SJCRH30 (cell line): Measurements from ENCODE around the gene ANKRD34C. TPM values are rescaled to one million over a fixed set of nuclear protein-coding genes. Genes with fewer than 3 reads are reported as not detected.

Experiments
- DNase-seq, 2 experiments: peaks; one replicate each; pipeline ENCODE4 v3.0.0-alpha.2; 2015 to 2020
- H3K27ac ChIP-seq: fragments of 250-450 bp; sonication (Bioruptor Pico); 2 replicates; pipeline ENCODE4 v1.5.1; 2020; ENCODE audit warnings: mild to moderate bottlenecking, moderate library complexity
- H3K27me3 ChIP-seq: fragments of 250-450 bp; sonication (Bioruptor Pico); 2 replicates; pipeline ENCODE4 v1.5.1; 2020; ENCODE audit warnings: mild to moderate bottlenecking, moderate library complexity
- H3K36me3 ChIP-seq: fragments of 250-450 bp; sonication (Bioruptor Pico); 2 replicates; pipeline ENCODE4 v1.5.1; 2020; ENCODE audit warnings: mild to moderate bottlenecking, moderate library complexity
- H3K4me1 ChIP-seq: fragments of 250-450 bp; sonication (Bioruptor Pico); 2 replicates; pipeline ENCODE4 v1.5.1; 2020; ENCODE audit warnings: mild to moderate bottlenecking, moderate library complexity
- H3K4me3 ChIP-seq: fragments of 250-450 bp; sonication (Bioruptor Pico); 2 replicates; pipeline ENCODE4 v1.5.1; 2020; ENCODE audit warnings: mild to moderate bottlenecking, moderate library complexity
- H3K9me3 ChIP-seq: fragments of 250-450 bp; sonication (Bioruptor Pico); replicated peaks from 2 replicates; pipeline ENCODE4 v1.5.1; 2020; ENCODE audit warnings: mild to moderate bottlenecking, moderate library complexity
- total RNA-seq: library from RNA; depleted of rRNA; stranded (reverse); fragments of >200 nt; shearing (Covaris generic); gene quantifications from 2 replicates; pipeline ENCODE4 v1.2.3, GENCODE V29; 2014; rRNA removed

Gene ANKRD34C
- not detected in 2 replicates for total RNA-seq

DNA sequence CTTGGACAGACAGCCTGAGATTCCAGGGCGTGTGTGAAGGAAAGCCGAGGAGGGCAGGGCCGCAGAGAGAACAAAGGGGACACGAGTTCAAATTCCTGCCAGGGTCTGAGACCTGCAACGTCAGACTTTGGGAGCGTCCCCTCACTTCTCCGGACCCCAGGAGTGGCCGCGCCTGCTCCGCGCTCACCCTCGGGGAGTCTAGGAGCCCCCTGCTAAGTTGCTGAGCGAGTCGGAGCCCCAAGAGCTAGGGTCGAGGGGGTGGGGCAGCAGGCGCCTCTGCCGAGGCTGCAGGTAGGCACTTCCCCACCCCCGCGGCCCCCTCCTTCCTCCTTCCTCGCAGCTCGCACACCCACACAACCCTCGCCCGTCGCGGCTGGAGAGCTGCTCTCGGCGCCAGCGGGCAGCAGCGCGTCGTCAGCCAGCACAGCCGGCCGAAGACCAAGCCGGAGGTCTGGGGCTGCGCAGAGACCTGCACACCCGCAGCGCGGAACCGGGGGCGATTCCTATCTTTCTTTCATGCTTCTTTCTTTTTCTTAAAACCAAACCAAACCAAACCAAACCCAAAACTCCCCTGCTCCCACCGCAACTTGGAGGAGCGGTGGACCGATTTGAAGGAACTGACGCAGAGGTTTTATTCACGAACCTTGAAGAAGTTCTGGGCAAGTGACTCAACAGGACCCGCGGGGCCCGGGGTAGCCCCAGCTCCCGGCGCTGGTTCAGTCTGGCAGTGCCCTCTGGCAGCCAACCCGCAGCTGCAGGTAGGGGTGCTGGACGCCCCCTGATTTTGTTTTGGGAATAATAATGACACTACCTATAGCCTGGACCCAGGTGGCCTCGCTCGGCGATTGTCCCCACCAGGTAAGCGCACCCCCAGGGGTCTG lies at the start of gene ANKRD34C:
ANKRD34C (plus strand) TSS at position 352 of the 881 bp plus-strand sequence. CDS start 10,563 bp downstream, outside the sequence.
- Histone ChIP-seq H3K36me3 (no peaks in the 10 kb centered on the region), H3K4me1 (no peaks in the 10 kb centered on the region), H3K4me3 (no peak within 1 kb of the TSS), H3K27ac (no peak within 1 kb of the TSS), H3K9me3 (no peaks in the 10 kb centered on the region), H3K27me3 (no peaks in the 10 kb centered on the region)
- DNase-seq = no peak

GRCh38 chr15:79233236-79233635 lies 49.3 kb upstream of the ANKRD34C start:
- Histone ChIP-seq H3K27me3 (no peaks in the 10 kb centered on the region), H3K27ac (no peak overlapping the region), H3K36me3 (no peaks in the 10 kb centered on the region), H3K9me3 (0 out of 2 replicates have a peak, but pooled peaks cover 2% of the 10 kb centered on the region), H3K4me1 (no peaks in the 10 kb centered on the region), H3K4me3 (no peak overlapping the region)
- no peak for DNase-seq

DNA sequence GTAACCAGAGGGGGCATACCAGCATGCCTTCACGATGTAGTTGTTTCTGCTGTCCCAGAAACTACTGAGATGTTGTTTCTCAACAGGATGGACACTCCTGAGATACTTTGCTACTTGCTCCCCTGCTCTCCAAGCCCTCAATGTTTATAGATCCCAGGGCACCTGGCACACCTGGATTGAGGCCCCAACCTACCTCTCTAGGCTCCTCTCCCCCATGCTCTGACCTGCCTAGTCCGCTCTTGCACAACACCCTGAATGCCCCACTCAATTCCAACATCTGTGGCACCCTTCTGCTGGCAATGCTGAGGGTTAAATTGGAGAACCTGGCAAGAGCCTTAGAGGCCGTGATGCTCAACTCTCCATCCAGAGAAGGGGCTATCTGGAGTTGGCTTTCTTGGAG lies 42.5 kb upstream of the ANKRD34C start:
- Histone ChIP-seq H3K9me3 (no peaks in the 10 kb centered on the region), H3K27ac (no peak overlapping the region), H3K4me3 (no peak overlapping the region), H3K36me3 (no peaks in the 10 kb centered on the region), H3K27me3 (no peaks in the 10 kb centered on the region), H3K4me1 (no peaks in the 10 kb centered on the region)
- DNase-seq = no peak

DNA sequence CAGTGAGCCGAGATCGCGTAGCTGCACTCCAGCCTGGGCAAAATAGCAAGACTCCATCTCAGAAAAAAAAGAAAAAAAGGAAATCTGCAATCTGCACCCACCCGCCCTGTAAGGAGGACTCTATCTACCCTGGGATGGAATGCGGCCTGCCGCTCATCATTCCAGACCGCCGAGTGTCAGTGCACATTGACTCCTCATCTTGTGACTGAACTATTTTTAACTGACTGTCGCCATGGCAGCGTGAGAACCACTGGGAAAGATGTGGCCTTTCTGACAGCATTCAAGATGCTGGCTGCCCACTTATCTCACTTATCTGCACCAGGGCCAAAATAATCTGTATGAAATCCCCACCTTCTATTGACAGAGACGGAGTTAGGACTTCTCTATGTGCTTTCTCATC lies 38.8 kb upstream of the ANKRD34C start:
- no peaks in the 10 kb centered on the region for H3K4me1 ChIP-seq
- no peak overlapping the region for H3K4me3 ChIP-seq
- no peaks in the 10 kb centered on the region for H3K36me3 ChIP-seq
- DNase-seq = no peak
- no peaks in the 10 kb centered on the region for H3K9me3 ChIP-seq
- H3K27ac ChIP-seq = no peak overlapping the region
- no peaks in the 10 kb centered on the region; the same call in 1 of the 2 replicates for H3K27me3 ChIP-seq

DNA sequence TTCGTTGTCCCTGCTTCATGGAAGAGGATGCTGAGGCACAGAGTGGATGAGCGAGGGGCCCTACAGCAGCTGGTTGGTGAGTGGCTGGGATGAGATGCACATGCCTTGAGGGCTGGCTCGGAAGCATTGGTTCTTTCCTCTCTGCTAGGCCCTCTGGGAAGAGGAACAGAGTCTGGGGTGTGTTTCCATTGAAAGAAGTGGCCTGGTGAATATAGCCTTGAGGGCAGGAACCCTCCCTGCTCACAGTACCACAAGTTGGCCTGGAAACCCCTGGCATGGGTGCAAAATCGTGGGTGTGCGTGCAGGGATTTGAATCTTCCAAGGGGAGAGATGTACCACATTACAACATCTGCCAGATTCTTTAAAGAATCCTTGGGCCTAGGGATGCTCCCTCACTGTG lies 37.6 kb upstream of the ANKRD34C start:
- no peaks in the 10 kb centered on the region for H3K36me3 ChIP-seq
- no peak overlapping the region for H3K27ac ChIP-seq
- no peaks in the 10 kb centered on the region for H3K4me1 ChIP-seq
- no peaks in the 10 kb centered on the region; the same call in 1 of the 2 replicates for H3K27me3 ChIP-seq
- DNase-seq = no peak
- no peak overlapping the region for H3K4me3 ChIP-seq
- no peaks in the 10 kb centered on the region for H3K9me3 ChIP-seq

GRCh38 chr15:79248183-79248582 lies 34.3 kb upstream of the ANKRD34C start:
- Histone ChIP-seq H3K27ac (no peak overlapping the region), H3K4me3 (no peak overlapping the region), H3K27me3 (no peaks in the 10 kb centered on the region; the same call in 1 of the 2 replicates), H3K9me3 (no peaks in the 10 kb centered on the region), H3K4me1 (no peaks in the 10 kb centered on the region), H3K36me3 (no peaks in the 10 kb centered on the region)
- no peak for DNase-seq

GRCh38 chr15:79257454-79257853 lies 25.1 kb upstream of the ANKRD34C start:
- H3K9me3 ChIP-seq = no peaks in the 10 kb centered on the region
- no peak overlapping the region for H3K4me3 ChIP-seq
- no peaks in the 10 kb centered on the region for H3K4me1 ChIP-seq
- H3K36me3 ChIP-seq = no peaks in the 10 kb centered on the region
- no peak overlapping the region for H3K27ac ChIP-seq
- DNase-seq = peak; percentile 10 to 21
- H3K27me3 ChIP-seq = no peaks in the 10 kb centered on the region

DNA sequence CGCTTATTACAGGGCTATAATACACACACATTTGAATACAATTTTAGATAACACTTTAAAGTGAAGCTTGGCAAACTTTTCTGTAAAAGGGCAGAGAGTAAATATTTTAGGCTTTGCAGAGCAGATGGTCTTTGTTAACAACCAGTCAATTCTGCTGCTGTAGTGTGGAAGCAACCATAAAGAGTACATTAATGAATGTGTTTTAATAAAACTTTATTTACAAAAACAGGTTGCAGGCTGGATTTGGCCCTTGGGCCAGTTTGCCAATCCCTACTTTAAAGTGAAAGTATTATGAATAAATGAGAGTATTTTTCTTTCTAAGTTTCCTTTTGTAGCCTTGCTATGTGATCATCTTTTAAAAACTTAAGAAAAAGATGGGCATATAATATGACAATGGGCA lies 20.7 kb upstream of the ANKRD34C start:
- no peak for DNase-seq
- Histone ChIP-seq H3K4me1 (no peaks in the 10 kb centered on the region), H3K4me3 (no peak overlapping the region), H3K36me3 (no peaks in the 10 kb centered on the region), H3K9me3 (no peaks in the 10 kb centered on the region), H3K27me3 (no peaks in the 10 kb centered on the region; the same call in 1 of the 2 replicates), H3K27ac (no peak overlapping the region)

DNA sequence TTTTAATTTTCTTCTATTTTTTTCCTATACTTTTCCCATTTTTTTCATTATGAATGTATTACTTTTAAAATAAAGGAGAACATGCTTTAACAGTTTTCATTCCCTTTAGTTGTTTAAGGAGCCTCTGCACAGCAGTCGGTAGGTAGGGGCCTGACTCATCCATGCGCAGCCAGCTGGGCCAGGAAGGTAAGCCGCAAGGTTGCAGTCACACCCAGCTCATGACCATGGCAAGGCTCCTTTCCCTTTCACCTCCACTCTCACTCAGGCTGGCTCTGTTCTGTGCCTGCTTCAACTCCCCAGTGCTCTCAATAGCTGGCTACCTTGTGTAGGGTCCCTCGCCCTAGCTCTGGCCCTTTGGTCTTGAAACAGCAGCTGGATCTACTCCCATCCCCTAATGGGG lies 17.4 kb upstream of the ANKRD34C start:
- H3K36me3 ChIP-seq = no peaks in the 10 kb centered on the region

GRCh38 chr15:79265987-79266579 lies 16.4 kb upstream of the ANKRD34C start:
- Histone ChIP-seq H3K36me3 (no peaks in the 10 kb centered on the region), H3K27me3 (no peaks in the 10 kb centered on the region; the same call in 1 of the 2 replicates), H3K4me3 (no peak overlapping the region), H3K27ac (no peak overlapping the region), H3K4me1 (no peaks in the 10 kb centered on the region), H3K9me3 (no peaks in the 10 kb centered on the region)
- DNase-seq = no peak

More for the DNA sequence above, 17.4 kb upstream of the ANKRD34C start:
- Histone ChIP-seq H3K9me3 (no peaks in the 10 kb centered on the region), H3K27ac (no peak overlapping the region), H3K4me3 (no peak overlapping the region), H3K27me3 (no peaks in the 10 kb centered on the region; the same call in 1 of the 2 replicates), H3K4me1 (no peaks in the 10 kb centered on the region)
- no peak for DNase-seq

- H3K4me1 ChIP-seq = no peaks in the 10 kb centered on the region
- H3K27ac ChIP-seq = no peak overlapping the region
- no peaks in the 10 kb centered on the region for H3K9me3 ChIP-seq
- no peaks in the 10 kb centered on the region for H3K36me3 ChIP-seq
- no peak overlapping the region for H3K4me3 ChIP-seq
- no peaks in the 10 kb centered on the region for H3K27me3 ChIP-seq
- peak; percentile 23 to 40 for DNase-seq
Measured at GRCh38 chr15:79283252-79284048, 928 bp downstream of the ANKRD34C start.

DNA sequence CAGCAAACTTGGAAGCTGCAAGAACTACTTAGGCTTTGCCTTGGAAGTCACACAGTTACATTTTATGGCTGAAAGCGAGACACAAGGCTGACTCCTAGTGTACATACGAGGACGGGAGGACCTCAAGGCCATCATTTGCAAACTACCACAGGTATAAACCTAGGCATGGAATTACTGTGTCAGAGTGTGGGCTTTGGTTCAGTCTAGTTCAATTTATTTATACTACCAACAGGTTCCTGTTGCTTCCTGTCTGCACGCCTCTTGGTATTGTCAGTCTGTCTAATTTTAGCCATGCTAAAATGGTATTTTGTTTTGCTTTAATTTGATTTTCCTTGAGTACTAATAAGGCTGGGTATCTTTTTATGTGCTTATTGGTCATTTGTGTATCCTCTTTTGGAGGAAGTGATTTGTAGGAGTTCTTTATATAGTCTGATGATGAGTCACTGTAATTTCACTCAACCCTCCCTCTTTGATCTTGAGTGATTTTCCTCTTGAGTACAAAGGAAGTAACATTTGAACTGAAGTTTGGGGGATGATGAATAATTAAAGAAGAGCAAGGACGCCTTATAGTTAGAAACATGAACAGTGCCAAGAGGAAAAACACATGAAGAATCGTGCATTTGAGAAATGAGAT lies 8.2 kb downstream of the ANKRD34C start:
- H3K4me1 ChIP-seq = no peaks in the 10 kb centered on the region
- H3K4me3 ChIP-seq = no peak overlapping the region
- H3K9me3 ChIP-seq = no peaks in the 10 kb centered on the region
- no peaks in the 10 kb centered on the region for H3K36me3 ChIP-seq
- no peaks in the 10 kb centered on the region for H3K27me3 ChIP-seq
- H3K27ac ChIP-seq = no peak overlapping the region
- no peak for DNase-seq

GRCh38 chr15:79292011-79292410 lies 9.5 kb downstream of the ANKRD34C start:
- no peaks in the 10 kb centered on the region for H3K9me3 ChIP-seq
- no peak overlapping the region for H3K27ac ChIP-seq
- H3K4me3 ChIP-seq = no peak overlapping the region
- H3K27me3 ChIP-seq = peaks cover 4% of the 10 kb centered on the region
- no peak for DNase-seq
- H3K4me1 ChIP-seq = no peaks in the 10 kb centered on the region
- H3K36me3 ChIP-seq = no peaks in the 10 kb centered on the region

DNA sequence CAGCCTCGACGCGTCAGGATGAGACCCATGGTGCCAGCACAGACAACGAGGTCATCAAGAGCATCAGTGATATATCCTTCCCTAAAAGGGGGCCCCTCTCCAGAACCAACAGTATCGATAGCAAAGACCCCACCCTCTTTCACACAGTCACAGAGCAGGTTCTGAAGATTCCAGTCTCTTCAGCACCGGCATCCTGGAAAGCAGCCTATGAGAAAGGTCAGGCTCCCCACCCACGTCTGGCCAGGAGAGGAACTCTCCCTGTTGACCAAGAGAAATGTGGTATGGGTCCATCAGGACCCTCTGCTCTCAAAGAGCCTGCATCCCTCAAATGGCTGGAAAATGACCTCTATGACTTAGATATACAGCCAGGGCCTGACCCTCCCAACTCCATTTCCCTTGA lies 11.6 kb downstream of the ANKRD34C start:
- no peak overlapping the region for H3K27ac ChIP-seq

More for the DNA sequence above, 11.6 kb downstream of the ANKRD34C start:
- no peaks in the 10 kb centered on the region for H3K36me3 ChIP-seq
- no peak for DNase-seq
- H3K4me3 ChIP-seq = no peak overlapping the region
- no peaks in the 10 kb centered on the region for H3K4me1 ChIP-seq
- H3K27me3 ChIP-seq = peaks cover 4% of the 10 kb centered on the region
- no peaks in the 10 kb centered on the region for H3K9me3 ChIP-seq
